GM19328 (cell line): ENCODE measurements around the gene MRO.
"Not testable (repeated sequence)": the region's sequence is repeated elsewhere in the genome, so short reads cannot be mapped to it uniquely, and the experiment has no call there.

Experiments
- ATAC-seq: cut with Tn5 transposase; IDR thresholded peaks from one replicate; pipeline ENCODE4 v1.9.1; 2021; ENCODE audit warnings: mild to moderate bottlenecking, moderate library complexity; ENCODE audit not compliant: unreplicated experiment

The MRO gene

GRCh38 chr18:50793641-50794565 lies 25.9 kb downstream of the MRO start:
- ATAC-seq, result no peak

GRCh38 chr18:50792885-50793284 lies 26.9 kb downstream of the MRO start:
- ATAC-seq, result no peak

GRCh38 chr18:50791599-50792438 lies 28.0 kb downstream of the MRO start:
- no peak for ATAC-seq

GRCh38 chr18:50790948-50791347 lies 28.9 kb downstream of the MRO start:
- ATAC-seq, result no peak

- no peak for ATAC-seq
These were observed 29.6 kb downstream of the MRO start for GRCh38 chr18:50790241-50790640.

GRCh38 chr18:50788284-50788683 lies 31.5 kb downstream of the MRO start:
- ATAC-seq, result no peak

GRCh38 chr18:50786864-50787263 lies 33.0 kb downstream of the MRO start:
- ATAC-seq, result no peak

- no peak for ATAC-seq
These were observed 36.3 kb downstream of the MRO start for GRCh38 chr18:50783553-50783952.

GRCh38 chr18:50779021-50779420 lies 40.8 kb downstream of the MRO start:
- ATAC-seq, result not testable (repeated sequence)

GRCh38 chr18:50776383-50776782 lies 43.4 kb downstream of the MRO start:
- ATAC-seq, result no peak

GRCh38 chr18:50775726-50776125 lies 44.1 kb downstream of the MRO start:
- no peak for ATAC-seq

GRCh38 chr18:50775207-50775606 lies 44.6 kb downstream of the MRO start:
- ATAC-seq, result no peak

- ATAC-seq, result no peak
These were observed 50.4 kb downstream of the MRO start for GRCh38 chr18:50769463-50769862.

- no peak for ATAC-seq
These were observed 62.5 kb downstream of the MRO start for GRCh38 chr18:50757358-50757757.

GRCh38 chr18:50754297-50754696 lies 65.5 kb downstream of the MRO start:
- ATAC-seq, result no peak

GRCh38 chr18:50753311-50753710 lies 66.5 kb downstream of the MRO start:
- no peak for ATAC-seq

GRCh38 chr18:50751947-50752346 lies 67.9 kb downstream of the MRO start:
- no peak for ATAC-seq

- ATAC-seq, result no peak
These were observed 68.3 kb downstream of the MRO start for GRCh38 chr18:50751490-50751889.

GRCh38 chr18:50750546-50750945 lies 69.3 kb downstream of the MRO start:
- no peak for ATAC-seq

GRCh38 chr18:50749945-50750344 lies 69.9 kb downstream of the MRO start:
- ATAC-seq, result no peak

GRCh38 chr18:50749421-50749820 lies 70.4 kb downstream of the MRO start:
- ATAC-seq, result no peak
